ENCODE results near the gene ANKRD34A.
A peak's percentile ranks its signal among the peaks of the same experiment; 100 is the strongest.
"Not testable (repeated sequence)": the region's sequence is repeated elsewhere in the genome, so short reads cannot be mapped to it uniquely, and the experiment has no call there.

ANKRD34A gene

DNA sequence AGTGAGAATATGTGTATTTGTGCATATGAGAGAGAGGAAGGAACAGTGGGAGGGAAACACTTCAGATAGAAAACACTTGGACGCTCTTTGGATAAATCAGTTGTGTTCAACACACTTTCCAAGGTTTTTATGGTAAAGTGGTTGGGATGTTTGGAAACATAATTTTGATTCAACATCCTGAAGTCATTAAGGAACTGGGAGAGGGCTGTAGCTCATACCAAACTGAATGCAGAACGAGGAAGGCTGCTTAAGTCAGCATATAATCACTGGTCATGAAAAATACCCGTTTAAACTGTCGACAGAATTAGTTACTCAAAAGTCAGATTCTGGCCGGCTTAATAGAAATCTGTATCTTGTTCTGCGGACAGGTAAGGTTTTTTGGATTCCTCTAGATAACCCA, 21.5 kb downstream of the ANKRD34A start:
- DNase-seq = no peak

DNA sequence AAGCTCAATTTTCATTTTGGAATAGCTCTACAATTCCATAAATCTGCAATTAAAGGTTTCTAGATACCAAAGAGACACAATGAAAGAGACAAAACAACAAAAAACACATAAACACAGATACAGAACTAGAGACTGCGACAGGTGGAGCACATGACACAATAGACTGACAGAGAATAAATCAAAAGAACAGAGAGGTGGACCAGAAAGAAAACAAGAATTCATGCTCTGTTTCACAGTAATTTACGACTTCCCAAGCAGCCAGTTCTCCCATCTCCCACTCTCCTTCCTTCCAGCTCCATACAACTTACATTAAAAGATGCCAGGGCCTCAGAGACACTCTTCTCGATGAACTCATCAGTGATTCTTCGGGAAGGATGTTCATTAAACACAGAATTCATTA, 22.0 kb downstream of the ANKRD34A start:
- DNase-seq = no peak

DNA sequence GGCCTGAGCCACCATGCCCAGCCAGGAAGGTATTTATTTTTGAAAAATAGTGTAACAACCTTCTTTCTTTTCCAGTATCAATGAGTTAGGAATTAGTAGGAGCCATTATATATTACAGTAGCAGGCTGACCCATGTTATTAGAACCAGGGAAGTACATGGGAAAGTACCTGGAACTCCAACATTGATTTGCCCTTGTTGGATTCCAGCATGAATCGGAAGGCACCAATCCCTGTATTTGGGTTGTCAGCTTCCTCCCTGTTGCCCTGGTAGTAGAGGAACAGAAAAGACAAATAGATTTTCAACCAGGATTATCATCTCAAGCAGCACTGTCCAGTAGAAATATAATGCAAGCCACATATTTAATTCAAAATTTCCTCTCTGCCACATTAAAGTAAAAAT, 26.9 kb downstream of the ANKRD34A start:
- no peak for DNase-seq

DNA sequence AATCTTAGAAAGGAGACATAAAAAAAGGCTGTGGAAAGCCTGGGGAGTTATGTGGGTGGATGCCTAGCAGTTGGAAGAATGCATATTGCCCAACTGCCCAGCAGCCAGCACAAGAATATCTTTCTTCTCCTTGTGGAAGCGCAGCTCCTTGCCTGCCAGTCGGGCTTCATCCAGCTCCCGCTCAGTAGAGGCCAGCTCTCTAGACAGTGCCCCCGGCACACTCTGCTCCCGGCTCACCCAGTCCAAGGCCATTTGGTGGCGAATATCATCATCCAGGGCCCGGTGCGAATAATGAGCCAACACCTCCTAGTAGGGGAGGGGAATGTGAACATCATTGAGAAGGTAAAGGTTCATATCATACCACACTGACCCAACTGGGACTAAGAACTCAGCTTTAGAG, 28.1 kb downstream of the ANKRD34A start:
- no peak for DNase-seq

DNA sequence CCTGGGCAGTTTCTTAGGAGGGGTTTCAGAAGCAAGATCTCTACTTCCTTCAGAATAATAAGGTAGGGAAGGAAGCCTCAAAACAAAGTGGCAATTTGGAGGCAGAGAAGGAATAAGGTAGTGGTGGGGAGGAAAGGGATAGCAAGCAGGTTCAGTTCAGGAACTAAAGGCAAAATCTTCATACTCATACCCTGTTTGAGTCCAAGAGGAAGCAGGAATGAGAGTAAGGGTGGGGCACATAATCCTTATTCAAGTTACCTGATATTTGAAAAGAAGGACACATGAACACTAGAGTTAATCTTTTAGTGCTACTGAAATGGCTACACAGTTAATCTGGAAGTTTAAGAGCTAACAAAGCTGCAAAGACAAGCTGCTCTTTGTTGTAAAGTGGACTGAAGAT, 28.7 kb downstream of the ANKRD34A start:
- no peak for DNase-seq

DNA sequence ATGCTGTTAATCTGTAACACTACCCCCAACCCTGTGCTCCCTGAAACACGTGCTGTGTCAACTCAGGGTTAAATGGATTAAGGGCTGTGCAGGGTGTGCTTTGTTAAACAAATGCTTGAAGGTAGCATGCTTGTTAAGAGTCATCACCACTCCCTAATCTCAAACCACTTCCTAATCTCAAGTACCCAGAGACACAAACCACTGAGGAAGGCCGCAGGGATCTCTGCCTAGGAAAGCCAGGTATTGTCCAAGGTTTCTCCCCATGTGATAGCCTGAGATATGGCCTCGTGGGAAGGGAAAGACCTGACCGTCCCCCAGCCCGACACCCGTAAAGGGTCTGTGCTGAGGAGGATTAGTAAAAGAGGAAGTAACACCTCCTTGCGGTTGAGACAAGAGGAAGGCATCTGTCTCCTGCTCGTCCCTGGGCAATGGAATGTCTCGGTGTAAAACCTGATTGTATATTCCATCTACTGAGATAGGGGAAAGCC, 31.8 kb downstream of the ANKRD34A start:
- not testable (repeated sequence) for DNase-seq

DNA sequence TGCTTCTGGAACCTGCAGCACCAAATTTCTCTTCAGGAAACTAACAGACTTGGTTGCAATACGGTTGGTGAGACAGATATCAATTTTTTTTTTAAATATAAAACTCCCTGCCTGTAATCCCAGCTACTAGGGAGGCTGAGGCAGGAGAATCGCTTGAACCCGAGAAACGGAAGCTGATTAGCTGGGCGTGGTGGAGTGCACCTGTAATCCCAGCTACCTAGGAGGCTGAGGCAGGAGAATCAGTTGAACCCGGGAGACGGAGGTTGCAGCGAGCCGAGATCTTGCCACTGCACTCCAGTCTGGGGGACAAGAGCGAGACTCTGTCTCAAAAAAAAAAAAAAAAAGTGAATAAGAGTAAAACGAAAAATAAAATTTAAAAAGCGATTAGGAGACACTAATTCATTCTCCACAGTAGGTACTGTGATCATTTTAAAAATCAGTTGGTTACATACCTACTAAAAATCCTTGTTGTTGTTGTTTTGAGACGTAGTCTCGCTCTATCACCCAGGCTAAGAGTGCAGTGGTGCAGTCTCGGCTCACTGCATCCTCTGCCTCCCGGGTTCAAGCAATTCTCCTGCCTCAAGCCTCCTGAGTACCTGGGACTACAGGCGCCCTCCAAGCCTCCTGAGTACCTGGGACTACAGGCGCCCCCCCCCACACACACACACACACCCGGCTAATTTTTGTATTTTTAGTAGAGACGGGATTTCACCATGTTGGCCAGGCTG, 36.3 kb downstream of the ANKRD34A start:
- no peak for DNase-seq

DNA sequence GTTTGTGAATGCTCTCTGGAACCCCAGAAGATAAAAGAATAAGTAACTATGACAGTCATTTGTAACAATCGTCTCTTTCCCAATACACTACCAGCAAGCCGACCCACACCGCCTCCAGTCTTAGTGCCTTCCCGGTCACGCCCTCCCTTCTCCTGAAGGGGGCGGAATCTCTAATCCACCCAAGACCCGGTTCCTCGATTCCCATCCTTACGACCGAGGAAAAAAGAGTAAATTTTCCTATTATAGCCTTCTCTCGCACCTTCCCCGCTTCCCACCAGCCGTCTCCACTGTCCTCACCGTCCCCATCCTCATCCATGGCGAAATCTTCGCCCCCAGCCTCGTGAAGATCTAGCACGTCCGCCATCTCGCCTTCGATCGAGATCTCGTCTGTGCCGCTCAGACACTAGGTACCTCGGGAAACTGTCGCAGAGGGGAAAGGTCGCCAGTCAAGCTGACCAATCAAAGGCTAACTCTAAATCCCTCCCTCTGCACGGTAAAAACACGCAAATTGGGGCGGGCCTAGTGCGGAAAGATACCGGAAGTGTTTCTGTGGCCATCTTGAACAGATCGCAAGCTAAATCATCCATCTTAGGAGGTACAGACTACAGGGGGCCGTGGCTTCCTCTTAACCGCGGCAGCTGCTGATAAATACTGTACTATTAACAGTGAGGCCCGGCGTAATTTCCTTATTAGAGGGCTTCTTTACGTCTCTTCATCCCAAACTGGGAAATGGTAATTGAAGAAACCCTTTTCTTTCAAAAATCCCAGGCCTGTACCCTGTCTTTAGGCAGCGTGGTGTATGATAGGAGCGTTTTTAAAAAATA, 37.1 kb downstream of the ANKRD34A start, which contains the start of gene RBM8A:
Gene RBM8A (minus strand): TSS at position 422 of the 824 bp plus-strand sequence. CDS start 58 bp downstream, at position 364.
- peak; percentile 98 for DNase-seq

DNA sequence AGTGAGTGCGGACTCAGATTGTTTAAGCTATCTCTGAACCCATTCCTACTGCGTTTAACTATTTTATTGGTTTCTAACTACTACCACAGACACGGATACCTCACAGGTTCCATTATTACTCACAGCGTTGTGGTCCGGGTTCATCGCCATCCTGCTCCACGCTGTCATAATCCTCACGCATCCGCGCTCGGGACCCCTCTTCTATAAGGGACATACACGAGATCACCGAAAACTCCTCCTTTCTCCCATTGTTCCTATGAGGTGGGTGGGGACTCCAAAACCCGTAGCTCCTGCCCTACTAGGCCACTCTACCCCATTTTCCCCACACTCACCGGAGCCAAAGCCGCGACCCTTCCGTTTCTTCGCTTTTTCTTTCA, 37.7 kb downstream of the ANKRD34A start:
- DNase-seq = no peak

DNA sequence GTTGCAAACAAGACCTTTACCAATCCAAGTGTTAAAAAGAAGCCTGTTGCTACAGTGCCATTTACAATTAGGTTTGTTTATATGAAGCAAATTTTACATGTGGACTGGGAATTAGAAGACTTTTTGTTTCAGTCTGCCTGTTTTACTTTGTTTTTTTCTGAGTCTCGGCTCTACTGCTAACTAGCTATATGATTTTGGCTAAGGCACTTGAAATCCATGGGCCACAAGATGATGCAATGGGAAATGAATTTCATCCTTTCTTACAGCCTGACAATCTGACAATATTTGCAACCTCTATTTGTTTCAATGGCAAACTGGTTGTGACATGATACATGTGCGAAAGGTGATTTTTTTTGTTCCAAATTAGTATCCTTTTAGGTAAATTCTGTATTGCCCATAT, 42.1 kb downstream of the ANKRD34A start:
- no peak for DNase-seq

DNA sequence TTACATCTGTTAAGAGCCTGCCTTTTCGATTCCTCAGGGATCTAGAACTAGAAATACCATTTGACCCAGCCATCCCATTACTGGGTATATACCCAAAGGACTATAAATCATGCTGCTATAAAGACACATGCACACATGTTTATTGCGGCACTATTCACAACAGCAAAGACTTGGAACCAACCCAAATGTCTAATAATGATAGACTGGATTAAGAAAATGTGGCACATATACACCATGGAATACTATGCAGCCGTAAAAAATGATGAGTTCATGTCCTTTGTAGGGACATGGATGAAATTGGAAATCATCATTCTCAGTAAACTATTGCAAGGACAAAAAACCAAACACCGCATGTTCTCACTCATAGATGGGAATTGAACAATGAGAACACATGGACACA, 44.1 kb downstream of the ANKRD34A start:
- not testable (repeated sequence) for DNase-seq

DNA sequence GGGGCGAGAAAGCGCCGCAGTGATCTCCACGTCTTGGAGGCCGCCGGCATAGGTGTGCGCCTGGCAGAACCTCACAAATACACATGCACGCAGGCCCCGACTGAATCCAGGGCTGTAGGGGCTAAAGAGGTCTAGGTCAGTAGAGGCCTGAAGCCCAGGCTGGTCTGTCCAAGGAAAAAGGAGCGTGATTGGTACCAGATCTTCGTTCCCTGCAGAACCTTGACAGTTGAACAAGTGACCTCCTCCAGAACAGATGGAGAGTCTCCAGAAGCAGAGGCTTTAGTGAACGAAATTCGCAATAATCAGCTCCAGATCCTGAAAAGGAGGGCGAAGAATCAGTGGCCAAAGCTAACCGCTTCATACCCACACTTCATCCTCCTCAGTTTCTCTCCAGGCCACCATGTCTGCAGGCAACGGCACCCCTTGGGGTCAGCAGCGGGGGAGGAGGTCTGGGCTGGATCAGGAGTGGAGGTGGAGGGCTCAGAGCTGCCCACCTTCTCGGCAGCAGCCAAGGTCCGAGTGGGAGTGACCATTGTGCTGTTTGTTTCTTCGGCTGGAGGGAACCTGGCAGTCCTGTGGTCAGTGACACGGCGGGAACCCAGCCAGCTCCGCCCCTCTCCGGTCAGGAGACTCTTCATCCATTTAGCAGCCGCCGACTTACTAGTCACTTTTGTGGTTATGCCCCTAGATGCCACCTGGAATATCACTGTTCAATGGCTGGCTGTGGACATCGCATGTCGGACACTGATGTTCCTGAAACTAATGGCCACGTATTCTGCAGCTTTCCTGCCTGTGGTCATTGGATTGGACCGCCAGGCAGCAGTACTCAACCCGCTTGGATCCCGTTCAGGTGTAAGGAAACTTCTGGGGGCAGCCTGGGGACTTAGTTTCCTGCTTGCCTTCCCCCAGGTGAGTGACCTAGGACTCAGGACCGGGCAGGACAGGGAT, 45.1 kb downstream of the ANKRD34A start:
- peak; percentile 33 for DNase-seq

DNA sequence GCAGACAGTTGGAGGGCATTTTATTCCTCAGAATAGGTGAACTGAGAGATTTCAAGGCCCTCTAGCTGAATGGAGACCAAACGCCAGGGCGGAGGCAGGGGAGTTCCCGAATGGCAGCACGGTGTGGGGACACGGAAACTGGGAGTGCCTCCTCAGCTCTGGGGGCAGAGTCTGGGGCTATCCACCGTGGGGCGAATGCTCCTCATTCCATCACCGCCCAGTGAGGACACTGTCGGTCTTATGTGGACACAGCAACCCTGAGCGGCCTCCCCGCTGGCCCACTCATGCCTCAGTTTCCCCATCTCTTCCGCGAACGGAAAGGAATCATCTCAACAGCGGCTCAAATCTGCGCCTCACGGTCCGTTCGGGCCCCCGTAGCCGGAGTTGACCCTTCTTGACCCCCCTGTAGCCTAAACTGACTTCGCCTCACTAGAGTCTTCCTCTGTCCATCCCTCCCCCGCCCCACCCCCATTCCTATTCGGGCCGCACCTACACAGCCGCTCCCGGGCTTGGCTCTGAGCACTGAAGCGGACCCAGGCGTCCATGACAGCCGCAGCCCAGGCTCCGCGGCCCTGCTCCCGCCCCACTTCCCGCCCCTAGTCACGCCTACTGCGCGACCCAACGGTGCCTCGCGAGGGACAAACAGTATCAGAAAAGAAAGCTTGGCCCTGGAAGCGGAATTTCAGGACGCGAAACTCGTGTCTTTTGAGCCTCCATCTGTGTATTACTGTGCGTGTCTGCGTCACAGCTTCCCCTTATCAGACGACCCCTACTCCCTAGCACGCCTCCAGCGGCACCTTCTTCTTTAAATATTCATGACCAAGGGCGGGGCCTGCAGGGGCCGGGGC, 46.0 kb downstream of the ANKRD34A start, which contains the start of gene PEX11B:
Gene PEX11B (minus strand): TSS at position 574 of the 848 bp plus-strand sequence. CDS start 29 bp downstream, at position 545.
- DNase-seq = peak; percentile 73

DNA sequence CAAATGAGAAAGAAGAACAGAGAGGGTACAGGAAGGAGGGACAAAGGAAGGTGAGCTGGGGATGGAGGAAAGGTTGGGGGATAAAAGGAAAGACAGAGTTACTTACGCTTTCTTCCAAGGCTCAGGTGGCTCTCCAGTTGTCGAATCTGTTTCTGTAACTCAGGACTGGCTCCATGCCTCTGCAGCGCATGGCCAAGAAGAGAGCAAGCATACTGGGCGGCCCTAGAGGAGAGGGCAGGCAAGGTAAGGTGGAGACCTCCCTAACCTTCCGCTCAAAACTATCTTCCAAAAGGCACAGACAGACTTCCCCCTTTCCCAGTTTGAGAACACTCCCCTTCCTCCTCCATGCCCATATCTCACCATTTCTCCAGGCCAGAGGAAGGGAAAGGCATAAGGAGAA, 46.8 kb downstream of the ANKRD34A start:
- no peak for DNase-seq

DNA sequence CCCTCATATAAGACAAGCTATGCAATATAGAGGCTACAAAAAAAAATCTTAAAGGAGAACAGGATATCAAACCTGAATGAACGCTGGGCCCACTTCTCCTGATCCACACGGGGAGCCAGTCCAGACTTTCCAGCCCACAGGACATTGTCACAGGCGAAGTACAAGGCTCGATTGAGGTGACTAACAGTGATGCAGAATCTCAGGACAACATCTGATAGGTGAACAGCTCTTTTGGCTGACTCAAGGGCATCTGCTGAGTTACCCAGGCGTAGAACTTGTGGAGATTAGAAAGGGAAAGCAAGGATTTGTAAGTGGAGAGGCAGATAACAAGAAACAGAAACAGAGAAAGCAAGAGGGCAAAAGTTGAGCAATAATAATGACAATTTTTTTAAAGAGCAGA, 47.6 kb downstream of the ANKRD34A start:
- DNase-seq = no peak

DNA sequence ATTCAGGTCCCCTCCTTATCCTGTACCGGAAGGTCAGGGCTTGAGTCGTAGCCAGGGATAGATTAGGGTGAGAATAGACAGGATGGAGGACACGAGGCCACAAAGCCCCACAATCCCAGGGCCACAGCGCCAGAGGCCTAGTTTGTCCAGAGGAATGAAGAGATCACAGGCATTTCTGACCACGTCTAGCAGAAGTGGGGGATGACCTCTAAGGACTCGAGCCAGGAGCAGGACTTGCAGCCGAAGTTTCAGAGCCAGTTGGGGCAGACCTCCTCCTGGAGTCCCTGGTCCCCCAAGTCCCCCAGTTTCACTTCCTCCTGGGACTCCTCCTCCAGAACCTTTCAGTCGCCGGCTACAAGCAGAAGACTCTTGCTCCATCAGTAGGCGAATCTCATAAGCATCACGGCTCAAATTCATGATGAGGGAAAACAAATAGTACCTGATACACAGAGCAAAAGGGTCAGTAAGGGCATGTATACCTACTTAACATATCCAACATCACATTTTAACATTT, 52.2 kb downstream of the ANKRD34A start:
- DNase-seq = no peak

Measured in COR-L47 (cell line).